GM18502 (cell line): ENCODE results near the gene INMT.

Experiments used
- ATAC-seq: cut with Tn5 transposase; IDR thresholded peaks from one replicate; pipeline ENCODE4 v1.9.1; 2021; ENCODE audit warnings: mild to moderate bottlenecking; ENCODE audit not compliant: unreplicated experiment, poor library complexity

INMT gene

GRCh38 chr7:30750683-30751650, 968 bp upstream of the INMT start:
- no peak for ATAC-seq

GRCh38 chr7:30752484-30752883, 549 bp downstream of the INMT start:
- no peak for ATAC-seq

- ATAC-seq = no peak
Measured at GRCh38 chr7:30752979-30753378, 1.0 kb downstream of the INMT start.

GRCh38 chr7:30754315-30754877, 2.5 kb downstream of the INMT start:
- ATAC-seq = no peak

- no peak for ATAC-seq
Measured at GRCh38 chr7:30755384-30756154, 3.6 kb downstream of the INMT start.

GRCh38 chr7:30757342-30757692, 5.4 kb downstream of the INMT start:
- no peak for ATAC-seq

- ATAC-seq = no peak
Measured at GRCh38 chr7:30760514-30761213, 8.7 kb downstream of the INMT start.

GRCh38 chr7:30761214-30762156, 9.6 kb downstream of the INMT start:
- ATAC-seq = no peak

- peak; percentile 77 for ATAC-seq
Measured at GRCh38 chr7:30764030-30764975, 12.4 kb downstream of the INMT start.

GRCh38 chr7:30765408-30765807, 13.5 kb downstream of the INMT start:
- no peak for ATAC-seq

GRCh38 chr7:30770845-30771173, 18.9 kb downstream of the INMT start:
- no peak for ATAC-seq

- ATAC-seq = peak; percentile 93
Measured at GRCh38 chr7:30771174-30771879, 19.4 kb downstream of the INMT start, which contains the start of gene MINDY4. Gene MINDY4, plus strand, starts transcription at chr7:30771417. Its CDS starts 77 bp downstream, at chr7:30771494.

GRCh38 chr7:30771880-30772425, 20.0 kb downstream of the INMT start:
- ATAC-seq = peak; percentile 32

- ATAC-seq = no peak
Measured at GRCh38 chr7:30772984-30773383, 21.0 kb downstream of the INMT start.

GRCh38 chr7:30775992-30776391, 24.1 kb downstream of the INMT start:
- no peak for ATAC-seq

- ATAC-seq = no peak
Measured at GRCh38 chr7:30776971-30777370, 25.0 kb downstream of the INMT start.

GRCh38 chr7:30778255-30779025, 26.5 kb downstream of the INMT start:
- ATAC-seq = no peak
